Activated T-helper 1 cell treated with Interleukin-2 at 50 U/mL for 16 hours (primary cell): ENCODE results near the gene SETSIP.
"Not testable (repeated sequence)": the region's sequence is repeated elsewhere in the genome, so short reads cannot be mapped to it uniquely, and the experiment has no call there.

ENCODE experiments used
- DNase-seq: peaks from one replicate; pipeline ENCODE4 v3.0.0-alpha.2; 2020; ENCODE audit warnings: low read depth

Gene SETSIP, protein sequence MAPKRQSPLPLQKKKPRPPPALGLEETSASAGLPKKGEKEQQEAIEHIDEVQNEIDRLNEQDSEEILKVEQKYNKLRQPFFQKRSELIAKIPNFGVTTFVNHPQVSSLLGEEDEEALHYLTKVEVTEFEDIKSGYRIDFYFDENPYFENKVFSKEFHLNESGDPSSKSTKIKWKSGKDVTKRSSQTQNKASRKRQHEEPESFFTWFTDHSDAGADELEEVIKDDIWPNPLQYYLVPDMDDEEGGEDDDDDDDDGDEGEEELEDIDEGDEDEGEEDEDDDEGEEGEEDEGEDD

DNA sequence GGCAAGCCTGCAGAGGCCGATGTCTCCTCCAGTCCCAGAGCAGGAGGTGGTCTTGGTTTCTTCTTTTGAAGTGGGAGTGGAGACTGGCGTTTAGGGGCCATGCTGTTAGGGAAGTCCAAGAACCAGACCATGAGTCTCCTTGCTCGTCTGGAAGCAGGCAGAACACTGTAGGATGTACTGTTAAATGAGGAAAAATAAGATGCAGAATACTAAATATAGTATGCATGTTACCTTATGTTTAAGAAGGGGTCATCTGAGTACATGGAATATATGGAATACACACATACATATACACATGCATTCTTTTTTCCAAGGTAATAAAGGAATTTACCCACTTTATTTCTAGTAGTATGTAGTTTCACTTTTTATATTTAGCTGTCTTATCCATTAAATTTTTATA lies at the start of gene SETSIP:
TSS of gene SETSIP (minus strand) at position 101 of the 400 bp plus-strand sequence. CDS start at position 101, 0 bp downstream.
- no peak for DNase-seq

DNA sequence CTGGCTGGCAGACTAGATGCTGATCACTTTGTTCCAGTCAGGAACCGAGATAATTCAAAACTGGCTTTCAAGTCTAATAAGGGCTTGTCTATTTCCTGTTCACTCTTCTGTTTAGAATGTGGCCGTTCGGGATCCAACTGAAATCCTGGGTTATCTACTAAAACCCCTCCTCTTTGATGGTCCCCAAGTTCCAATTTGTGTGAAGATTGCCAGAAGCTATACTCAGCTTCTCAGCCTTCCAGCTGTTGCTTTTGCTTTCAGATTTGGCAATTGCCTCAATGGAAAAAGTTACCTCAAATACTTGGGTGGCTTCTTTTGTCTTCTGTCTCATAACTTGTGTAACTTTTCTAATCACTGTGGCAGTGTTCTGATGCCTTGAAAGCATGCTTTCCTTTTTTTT lies 48.7 kb upstream of the SETSIP start:
- DNase-seq, result no peak

DNA sequence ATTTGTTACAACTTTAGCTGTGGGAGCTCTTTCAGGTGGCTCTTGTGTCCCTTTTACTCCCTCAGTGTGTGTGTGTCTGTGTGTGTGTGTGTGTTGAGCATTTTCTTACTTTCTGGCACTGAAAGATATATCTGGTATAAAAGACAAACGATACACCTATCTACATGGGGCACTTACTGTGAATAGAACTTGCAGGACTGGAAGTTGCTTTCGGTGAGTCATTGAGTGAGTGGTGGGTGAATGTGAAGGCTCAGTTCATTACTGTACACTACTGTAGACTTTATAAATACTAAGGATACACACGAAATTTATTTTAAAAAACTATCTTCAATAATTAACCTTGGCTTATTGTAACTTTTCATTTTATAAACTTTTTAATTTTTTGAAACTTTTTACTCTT lies 43.6 kb upstream of the SETSIP start:
- DNase-seq, result no peak

DNA sequence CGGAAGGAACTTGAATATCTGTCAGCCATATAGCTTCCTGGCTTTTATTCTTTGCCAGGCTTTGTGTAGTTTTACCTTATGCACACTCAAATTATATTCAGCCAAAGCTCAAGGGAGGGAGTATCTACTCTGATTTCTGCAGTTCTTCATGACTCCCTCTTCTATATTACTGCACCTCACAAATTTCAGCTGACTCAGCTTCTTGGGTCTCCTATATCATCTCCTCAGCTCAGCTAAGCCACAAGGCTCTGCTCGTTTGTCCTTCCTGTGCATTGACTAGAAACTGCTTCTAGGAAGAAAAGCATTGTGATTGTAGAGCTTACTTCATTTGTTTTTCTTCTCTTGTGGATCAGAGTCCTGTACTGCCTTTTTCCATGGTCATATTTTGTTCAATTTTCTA lies 42.3 kb upstream of the SETSIP start:
- no peak for DNase-seq

DNA sequence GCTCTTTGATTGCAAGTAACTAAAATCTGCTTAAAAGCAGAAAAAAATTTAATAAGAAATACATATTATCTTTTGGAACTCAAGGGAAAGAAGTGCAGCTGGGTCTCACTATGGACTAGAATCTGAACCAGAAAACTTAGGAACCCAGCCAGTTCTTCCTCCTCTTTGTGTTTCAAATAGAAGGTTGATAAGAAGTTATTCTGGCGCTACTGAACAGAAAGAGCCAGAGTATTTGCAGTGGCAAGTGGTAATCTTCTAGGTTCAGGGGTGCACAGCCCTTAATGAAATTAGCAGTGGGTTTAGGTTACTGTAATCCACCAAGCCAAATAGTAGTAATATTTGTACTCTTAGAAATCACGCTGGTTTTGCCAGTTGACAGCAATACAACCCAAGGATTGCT lies 33.4 kb upstream of the SETSIP start:
- DNase-seq, result no peak

DNA sequence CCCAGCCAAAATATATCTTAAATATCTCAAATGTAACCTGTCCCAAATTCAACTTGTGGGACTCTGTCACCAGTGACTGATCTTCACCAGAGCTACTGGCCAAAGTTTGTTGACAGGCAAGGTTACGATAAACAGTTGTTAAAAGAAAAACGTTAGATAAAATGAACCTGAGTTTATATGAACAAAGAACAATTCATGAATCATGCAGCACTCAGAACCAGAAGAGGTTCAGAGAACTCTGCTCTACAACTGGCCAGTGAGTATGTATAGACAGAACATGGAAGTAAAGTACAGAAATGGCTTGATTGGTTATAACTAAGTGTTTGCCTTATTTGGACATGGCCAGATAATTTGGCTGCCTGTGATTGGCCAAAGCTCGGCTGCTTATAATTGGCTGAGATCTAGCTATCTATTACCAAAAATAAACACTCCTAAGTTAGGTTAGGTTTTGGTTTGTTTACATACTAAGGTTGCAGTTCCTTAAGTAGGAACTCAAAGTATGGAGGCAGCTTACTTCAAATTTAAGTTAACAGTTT lies 30.4 kb upstream of the SETSIP start:
- DNase-seq, result no peak

DNA sequence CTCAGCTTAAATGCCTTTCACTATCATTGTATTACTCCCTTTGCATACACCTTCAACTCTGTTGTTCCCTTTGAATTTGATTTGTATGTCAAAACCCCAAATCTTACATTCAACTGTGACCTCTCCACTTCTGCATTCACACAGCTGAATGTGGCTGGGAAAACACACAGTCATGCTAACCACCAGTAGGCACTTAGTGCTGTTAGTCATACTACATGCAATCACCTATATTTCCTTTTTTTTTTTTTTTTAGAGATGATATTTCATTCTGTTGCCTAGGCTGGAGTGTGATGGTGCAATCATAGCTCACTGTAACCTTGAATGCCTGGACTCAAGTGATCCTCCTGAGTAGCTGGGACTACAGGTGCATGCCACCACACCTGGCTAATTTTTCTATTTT lies 21.1 kb upstream of the SETSIP start:
- no peak for DNase-seq

DNA sequence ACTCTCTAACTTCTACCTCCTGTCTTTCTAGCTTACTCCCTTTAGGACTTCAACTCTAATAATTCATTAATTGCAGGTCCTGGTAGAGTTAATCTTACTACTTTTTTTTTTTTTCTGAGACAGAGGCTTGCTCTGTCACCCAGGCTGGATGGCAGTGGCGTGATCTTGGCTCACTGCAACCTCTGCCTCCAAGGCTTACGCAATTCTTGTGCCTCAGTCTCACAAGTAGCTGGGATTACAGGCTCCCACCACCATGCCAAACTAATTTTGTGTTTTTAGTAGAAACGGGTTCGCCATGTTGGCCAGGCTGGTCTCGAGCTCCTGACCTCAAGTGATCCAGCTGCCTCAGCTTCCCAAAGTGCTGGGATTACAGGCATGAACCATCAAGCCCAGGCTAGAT lies 20.7 kb upstream of the SETSIP start:
- no peak for DNase-seq

DNA sequence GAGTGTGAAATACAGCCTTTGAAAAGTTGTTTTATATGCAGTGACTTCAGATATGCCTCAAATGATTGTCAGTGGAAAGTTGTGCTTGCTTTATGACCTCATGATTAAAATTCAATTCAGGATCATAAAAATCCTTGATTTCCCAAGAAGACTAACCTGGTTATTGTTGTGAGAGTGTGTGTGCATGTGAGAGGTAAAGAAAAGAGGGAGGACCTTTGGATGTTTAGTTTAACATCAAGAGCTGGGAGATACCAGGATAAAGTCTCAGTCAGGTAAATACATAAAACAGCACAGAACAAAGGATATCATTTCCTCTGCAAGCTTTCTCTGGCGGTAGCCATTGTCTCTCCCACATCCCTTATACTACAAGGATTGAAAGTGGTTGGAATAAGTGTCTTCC lies 19.4 kb upstream of the SETSIP start:
- no peak for DNase-seq

DNA sequence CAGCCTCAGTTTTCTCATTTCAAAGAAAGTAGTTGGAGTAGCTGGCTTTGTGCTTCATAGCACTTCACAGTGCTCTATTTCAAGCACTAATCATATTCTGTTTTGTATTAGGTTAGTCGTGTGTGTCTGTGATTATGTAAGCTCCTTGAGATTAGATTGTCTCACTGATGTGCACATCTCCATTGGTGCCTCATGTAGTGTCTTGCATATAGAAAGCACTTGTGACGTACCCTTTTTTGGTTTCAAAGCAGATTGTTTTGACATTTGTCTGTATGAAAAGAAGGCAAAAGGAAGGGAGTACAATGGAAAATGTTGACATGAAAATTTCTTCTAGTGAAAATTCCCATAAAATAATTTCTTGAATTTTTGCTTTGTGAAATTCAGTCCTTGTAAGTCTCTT lies 18.9 kb upstream of the SETSIP start:
- DNase-seq, result no peak

DNA sequence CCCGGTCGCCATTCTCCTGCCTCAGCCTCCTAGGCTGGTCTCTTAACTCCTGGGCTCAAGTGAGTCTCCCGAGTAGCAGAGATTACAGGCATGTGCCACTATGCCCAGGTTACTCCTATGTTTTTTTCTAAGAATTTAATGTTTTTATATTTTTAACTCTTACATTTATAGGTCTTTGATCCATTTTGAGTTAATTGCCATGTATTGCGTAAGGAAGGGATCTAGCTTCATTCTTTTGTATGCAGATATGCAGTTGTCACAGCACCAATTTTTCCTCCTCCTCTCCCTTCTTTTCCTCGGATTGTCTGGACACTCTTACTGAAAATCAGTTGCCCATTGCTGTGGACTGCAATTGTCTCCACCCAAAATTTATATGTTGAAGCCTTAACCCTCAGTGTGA lies 16.4 kb upstream of the SETSIP start:
- DNase-seq, result no peak

DNA sequence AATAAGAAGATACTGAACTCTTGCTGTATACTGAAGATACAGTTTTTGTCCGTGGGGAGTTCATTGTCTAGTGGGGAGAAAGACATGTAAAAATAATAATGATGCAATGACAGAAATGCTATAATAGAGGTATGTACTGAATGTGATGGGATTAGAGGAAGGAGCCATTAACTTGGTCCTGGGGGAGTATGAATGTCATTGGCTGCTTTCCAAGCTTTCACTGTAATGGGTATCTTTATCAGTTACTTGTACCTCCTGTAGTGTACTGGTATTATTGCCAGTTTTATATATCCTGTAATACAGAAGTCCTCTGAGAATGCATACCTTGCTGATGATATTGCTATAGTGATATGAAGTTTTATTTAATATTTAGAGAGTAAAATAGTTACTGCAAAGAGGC lies 12.3 kb upstream of the SETSIP start:
- DNase-seq, result no peak

DNA sequence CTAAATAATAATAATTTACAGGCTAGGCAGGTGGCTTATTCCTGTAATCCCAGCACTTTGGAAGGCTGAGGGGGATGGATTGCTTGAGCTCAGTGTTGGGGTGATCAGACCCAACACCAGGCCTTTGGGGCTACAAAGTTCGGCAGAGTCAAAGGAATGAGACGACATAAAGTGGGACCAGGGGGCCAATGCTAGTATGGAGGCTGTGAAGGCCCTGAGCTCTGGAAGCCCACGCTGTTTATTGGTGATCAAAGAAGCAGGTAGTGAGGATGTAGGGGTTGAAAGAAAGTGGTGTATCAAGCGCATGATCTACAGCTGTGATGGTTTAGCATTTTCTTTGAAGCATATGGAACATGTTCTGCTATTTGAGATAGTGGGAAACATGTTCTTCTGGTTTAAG lies 10.5 kb upstream of the SETSIP start:
- no peak for DNase-seq

DNA sequence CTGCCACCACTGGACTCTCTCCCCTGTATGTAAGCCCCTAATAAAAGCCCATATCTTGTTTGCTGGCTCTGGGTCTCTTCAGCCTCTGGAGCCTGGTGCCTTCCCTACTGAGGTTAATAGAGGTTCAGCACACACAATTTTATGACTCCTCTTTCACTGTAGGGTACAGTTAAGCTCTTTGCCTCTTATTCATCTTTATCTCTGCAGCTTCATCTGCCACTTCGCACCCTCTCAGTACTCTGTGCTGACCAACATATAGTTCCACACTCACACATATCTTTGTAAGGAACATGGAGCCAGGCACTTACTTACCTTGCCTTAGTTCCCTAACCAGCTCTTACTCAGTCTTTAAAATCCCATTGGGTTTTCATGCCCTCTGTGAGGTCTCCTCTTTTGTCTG lies 9.4 kb upstream of the SETSIP start:
- no peak for DNase-seq

DNA sequence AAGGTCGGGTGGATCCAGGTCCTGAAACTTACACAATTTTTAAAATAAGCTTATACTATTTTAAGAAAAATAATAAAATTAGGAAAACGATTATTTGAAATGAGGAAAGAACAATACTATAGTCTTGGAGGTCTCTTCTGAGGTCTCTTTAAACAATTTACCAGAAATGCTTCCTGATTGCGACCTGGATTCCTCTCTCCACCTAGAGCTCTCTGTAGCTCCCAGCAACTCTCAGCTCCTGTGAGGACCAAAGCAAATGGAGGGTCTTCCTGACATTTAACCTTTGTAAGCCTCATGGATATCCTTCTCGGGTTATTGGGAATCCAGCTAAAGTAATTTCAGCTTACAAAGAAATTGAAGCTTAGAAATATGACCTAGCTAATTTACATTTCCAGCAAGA lies 5.8 kb upstream of the SETSIP start:
- DNase-seq, result no peak

DNA sequence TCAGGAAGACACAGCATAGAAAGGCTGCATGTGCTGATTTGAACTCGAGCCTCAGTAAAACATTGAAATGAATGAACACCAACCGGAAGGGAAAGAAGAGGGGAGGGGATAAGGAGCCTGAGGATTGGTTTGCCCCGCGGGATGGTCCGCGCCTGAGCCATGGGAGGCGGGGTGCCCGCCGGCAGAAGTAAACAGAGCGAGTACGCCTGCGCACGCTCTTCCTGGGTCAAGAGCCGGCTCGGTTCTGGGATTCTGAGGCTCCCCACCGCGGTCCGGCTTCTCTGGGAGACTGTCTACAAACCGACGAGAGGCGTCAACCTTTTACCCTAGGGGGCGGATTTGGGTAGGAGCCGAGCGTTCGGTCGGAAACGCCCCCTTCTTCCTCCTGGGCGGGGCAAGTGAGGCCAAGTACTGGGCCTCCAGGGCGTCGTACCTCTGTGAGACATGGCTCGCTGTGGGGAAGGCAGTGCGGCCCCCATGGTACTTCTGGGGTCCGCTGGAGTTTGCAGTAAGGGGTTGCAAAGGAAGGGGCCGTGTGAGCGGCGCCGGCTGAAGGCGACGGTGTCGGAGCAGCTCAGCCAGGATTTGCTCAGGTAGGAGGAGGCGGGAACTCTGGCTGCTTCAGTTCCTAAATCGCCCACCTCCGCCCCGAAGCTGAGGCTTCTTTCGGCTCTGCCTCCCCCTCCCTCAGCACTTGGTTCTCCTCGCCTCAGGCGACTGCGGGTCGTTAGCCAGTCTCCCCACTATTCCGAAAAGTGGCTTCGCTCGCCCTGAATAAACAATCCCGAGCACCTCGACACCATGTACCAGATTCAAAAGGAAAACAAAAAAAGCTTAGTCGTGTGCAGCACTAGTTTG lies 5.1 kb upstream of the SETSIP start, which contains the start of gene BTBD8:
TSS of gene BTBD8 (plus strand) at position 218 of the 858 bp plus-strand sequence. CDS start at position 445, 227 bp downstream.
- DNase-seq, result peak; percentile 69

DNA sequence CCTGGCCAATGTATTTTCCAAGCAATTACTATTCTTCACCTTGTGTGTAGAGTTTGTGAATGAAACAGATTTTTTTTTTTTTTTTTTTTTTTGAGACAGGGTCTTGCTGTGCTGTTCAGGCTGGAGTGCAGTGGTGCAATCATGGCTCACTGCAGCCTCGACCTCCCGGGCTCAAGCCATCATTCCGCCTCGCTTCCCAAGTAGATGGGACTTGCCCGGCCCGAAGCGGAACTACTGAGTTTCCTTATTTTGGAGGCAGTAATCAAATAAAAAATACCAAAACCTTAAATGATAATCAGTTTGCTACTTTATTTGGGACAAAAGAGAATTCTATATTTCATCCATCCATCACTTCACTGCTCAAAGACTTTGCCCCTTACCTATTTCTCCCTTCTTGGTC lies 4.2 kb upstream of the SETSIP start:
- DNase-seq, result no peak

DNA sequence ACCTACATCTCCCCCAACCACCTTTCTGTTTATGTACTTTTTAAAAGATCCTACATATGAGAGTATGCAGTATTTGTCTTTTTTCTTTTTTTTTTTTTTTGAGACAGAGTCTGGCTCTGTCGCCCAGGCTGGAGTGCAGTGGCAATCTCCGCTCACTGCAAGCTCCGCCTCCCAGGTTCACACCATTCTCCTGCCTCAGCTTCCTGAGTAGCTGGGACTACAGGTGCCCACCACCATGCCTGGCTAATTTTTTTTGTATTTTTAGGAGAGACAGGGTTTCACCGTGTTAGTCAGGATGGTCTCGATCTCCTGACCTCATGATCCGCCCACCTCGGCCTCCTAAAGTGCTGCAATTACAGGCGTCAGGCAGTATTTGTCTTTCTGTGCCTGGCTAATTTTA lies 2.9 kb upstream of the SETSIP start:
- DNase-seq, result not testable (repeated sequence)

DNA sequence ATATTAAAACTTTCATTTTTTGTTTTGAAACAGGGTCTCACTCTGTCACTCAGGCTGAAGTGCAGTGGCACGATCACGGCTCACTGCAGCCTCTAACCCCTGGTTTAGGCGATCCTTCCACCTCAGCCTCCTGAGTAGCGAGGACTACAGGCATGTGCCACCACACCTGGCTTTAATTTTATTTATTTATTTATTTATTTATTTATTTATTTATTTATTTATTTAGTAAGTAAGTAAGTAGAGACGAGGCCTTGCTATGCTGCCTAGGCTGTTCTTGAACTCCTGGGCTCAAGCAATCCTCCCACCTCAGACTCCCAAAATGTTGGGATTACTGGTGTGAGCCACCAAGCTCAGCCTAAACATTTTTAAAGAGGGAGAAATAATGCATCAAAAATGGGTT lies 1.2 kb upstream of the SETSIP start:
- no peak for DNase-seq

DNA sequence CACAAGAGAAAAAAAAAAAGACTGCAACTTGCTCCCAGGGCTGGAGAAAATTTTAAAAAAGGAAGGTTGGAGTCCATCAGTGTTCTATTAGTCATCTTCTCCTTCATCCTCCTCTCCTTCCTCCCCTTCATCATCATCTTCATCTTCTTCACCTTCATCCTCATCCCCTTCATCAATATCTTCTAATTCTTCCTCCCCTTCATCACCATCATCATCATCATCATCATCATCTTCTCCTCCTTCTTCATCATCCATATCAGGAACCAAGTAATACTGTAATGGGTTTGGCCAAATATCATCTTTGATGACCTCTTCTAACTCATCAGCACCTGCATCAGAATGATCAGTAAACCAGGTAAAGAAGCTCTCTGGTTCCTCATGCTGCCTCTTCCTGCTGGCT lies 765 bp downstream of the SETSIP start:
- DNase-seq, result not testable (repeated sequence)

DNA sequence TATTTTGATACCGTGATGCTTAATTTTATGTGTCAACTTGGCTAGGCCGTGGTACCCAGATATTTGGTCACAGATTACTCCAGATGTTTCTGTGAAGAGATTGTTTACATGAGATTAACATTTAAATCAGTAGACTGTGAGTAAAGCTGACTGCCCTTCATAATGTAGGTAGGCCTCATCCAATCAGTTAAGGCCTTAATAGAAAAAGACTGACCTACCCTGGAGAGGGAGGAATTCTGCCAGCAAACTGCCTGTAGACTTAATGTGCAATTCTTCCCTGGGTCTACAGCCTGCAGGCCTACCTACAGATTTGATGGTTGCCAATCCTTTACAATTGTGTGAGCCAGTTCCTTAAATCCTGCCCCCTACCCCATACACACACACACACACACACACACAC lies 4.3 kb downstream of the SETSIP start:
- DNase-seq, result no peak

DNA sequence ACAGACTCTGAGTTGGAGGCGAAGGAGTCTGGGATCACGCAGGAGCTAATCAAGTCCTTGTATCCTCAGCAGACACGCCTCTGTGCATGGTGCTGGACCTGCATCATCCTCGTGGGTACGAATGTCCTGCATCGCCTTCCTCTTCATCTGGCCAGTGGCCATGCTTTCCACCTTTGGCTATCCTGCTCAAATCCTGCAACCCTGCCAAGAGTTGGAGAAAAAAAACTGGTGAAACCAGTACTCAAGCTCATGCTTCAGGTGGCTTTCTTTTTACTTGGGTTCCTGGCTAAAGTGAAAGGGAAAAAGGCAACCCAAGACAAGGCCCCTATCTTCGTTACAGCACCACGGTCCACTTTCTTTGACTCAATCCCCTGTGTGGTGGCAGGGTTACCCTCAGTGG lies 8.9 kb downstream of the SETSIP start:
- DNase-seq, result no peak

DNA sequence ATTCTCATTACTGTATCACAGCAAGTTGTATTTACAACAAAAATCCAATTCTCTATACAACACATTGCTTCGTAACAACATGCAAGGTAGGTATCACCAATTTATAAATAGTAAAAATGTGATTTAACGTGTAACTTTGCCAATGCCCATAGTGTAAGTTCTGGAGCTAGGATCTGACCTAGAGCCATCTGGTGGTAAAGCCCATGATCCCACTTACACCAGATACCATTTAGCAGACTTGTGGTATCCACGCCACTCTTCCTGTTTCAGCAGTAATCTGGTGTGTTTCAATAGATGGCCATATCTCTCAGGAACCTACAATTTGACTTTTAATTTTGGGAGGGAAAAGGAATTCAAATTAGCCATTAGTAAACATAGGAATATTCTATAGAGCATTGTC lies 10.2 kb downstream of the SETSIP start:
- DNase-seq, result no peak
